ENCODE measurements around the gene ATOSB. TPM values are rescaled to one million over a fixed set of nuclear protein-coding genes. Genes with fewer than 3 reads are reported as not detected.
A peak's percentile ranks its signal among the peaks of the same experiment; 100 is the strongest.

ATOSB gene
- polyA plus RNA-seq, 2 donors = 19.6 to 20.9 TPM

GRCh38 chr9:35074141-35074540 is 41.5 kb downstream of the ATOSB start:
- peaks cover 4 to 12% of the 10 kb centered on the region in 2 donors for H3K4me1 ChIP-seq (ENCODE audit: control insufficient read depth in 2 of 2, insufficient read depth in 2 of 2, low read length in 1 of 2)
- WGBS, 2 donors = 97 to 99% methylated on average over 6 of the region's 6 CpGs
- H3K27me3 ChIP-seq (ENCODE audit: control insufficient read depth in 1 of 2, insufficient read depth in 2 of 2, low read length in 2 of 2) = no peaks in the 10 kb centered on the region
- H3K4me3 ChIP-seq (ENCODE audit: low read depth in 1 of 2, low read length in 2 of 2) = no peak overlapping the region
- H3K9me3 ChIP-seq (ENCODE audit: control insufficient read depth in 2 of 2, insufficient read depth in 1 of 2, low read depth in 1 of 2, low read length in 1 of 2) = no peaks in the 10 kb centered on the region
- peaks cover 0 to 9% of the 10 kb centered on the region in 2 donors for H3K36me3 ChIP-seq (ENCODE audit: control insufficient read depth in 2 of 2, insufficient read depth in 2 of 2, low read length in 1 of 2)
- no peak overlapping the region for H3K27ac ChIP-seq (ENCODE audit: low read depth in 2 of 2, low read length in 1 of 2)

GRCh38 chr9:35073279-35073612 is 42.4 kb downstream of the ATOSB start:
- H3K36me3 ChIP-seq (ENCODE audit: control insufficient read depth in 2 of 2, insufficient read depth in 2 of 2, low read length in 1 of 2) = peaks cover 0 to 9% of the 10 kb centered on the region in 2 donors
- WGBS, 2 donors = 73 to 90% methylated on average over 2 of the region's 2 CpGs
- H3K27me3 ChIP-seq (ENCODE audit: control insufficient read depth in 1 of 2, insufficient read depth in 2 of 2, low read length in 2 of 2) = no peaks in the 10 kb centered on the region
- no peaks in the 10 kb centered on the region for H3K9me3 ChIP-seq (ENCODE audit: control insufficient read depth in 2 of 2, insufficient read depth in 1 of 2, low read depth in 1 of 2, low read length in 1 of 2)
- peak overlapping the region; percentile 66 to 81 for H3K27ac ChIP-seq (ENCODE audit: low read depth in 2 of 2, low read length in 1 of 2)
- H3K4me3 ChIP-seq (ENCODE audit: low read depth in 1 of 2, low read length in 2 of 2) = peak overlapping the region in 1 of 2 donors; percentile 9
- peaks cover 2 to 10% of the 10 kb centered on the region in 2 donors for H3K4me1 ChIP-seq (ENCODE audit: control insufficient read depth in 2 of 2, insufficient read depth in 2 of 2, low read length in 1 of 2)

GRCh38 chr9:35072461-35073278 is 43.0 kb downstream of the ATOSB start, which contains the start of gene VCP:
Gene VCP, minus strand, starts transcription at chr9:35072625. Its CDS starts 272 bp downstream, at chr9:35072353.
- Histone ChIP-seq H3K9me3 (ENCODE audit: control insufficient read depth in 2 of 2, insufficient read depth in 1 of 2, low read depth in 1 of 2, low read length in 1 of 2) (no peaks in the 10 kb centered on the region), H3K27me3 (ENCODE audit: control insufficient read depth in 1 of 2, insufficient read depth in 2 of 2, low read length in 2 of 2) (no peaks in the 10 kb centered on the region), H3K27ac (ENCODE audit: low read depth in 2 of 2, low read length in 1 of 2) (peak within 1 kb of the TSS; percentile 99 to 100), H3K4me3 (ENCODE audit: low read depth in 1 of 2, low read length in 2 of 2) (peak within 1 kb of the TSS; percentile 71 to 79), H3K4me1 (ENCODE audit: control insufficient read depth in 2 of 2, insufficient read depth in 2 of 2, low read length in 1 of 2) (peaks cover 5 to 10% of the 10 kb centered on the region in 2 donors), H3K36me3 (ENCODE audit: control insufficient read depth in 2 of 2, insufficient read depth in 2 of 2, low read length in 1 of 2) (peaks cover 0 to 12% of the 10 kb centered on the region in 2 donors)
- 4 to 5% methylated on average over 44 to 54 of the region's 54 CpGs for WGBS, 2 donors

GRCh38 chr9:35071814-35072460 is 43.7 kb downstream of the ATOSB start:
- Histone ChIP-seq H3K27ac (ENCODE audit: low read depth in 2 of 2, low read length in 1 of 2) (peak overlapping the region; percentile 99 to 100), H3K4me1 (ENCODE audit: control insufficient read depth in 2 of 2, insufficient read depth in 2 of 2, low read length in 1 of 2) (peaks cover 6 to 10% of the 10 kb centered on the region in 2 donors), H3K36me3 (ENCODE audit: control insufficient read depth in 2 of 2, insufficient read depth in 2 of 2, low read length in 1 of 2) (peaks cover 0 to 18% of the 10 kb centered on the region in 2 donors), H3K27me3 (ENCODE audit: control insufficient read depth in 1 of 2, insufficient read depth in 2 of 2, low read length in 2 of 2) (no peaks in the 10 kb centered on the region), H3K4me3 (ENCODE audit: low read depth in 1 of 2, low read length in 2 of 2) (peak overlapping the region; percentile 71 to 79), H3K9me3 (ENCODE audit: control insufficient read depth in 2 of 2, insufficient read depth in 1 of 2, low read depth in 1 of 2, low read length in 1 of 2) (no peaks in the 10 kb centered on the region)
- WGBS, 2 donors = 0% methylated on average over 49 to 79 of the region's 79 CpGs

GRCh38 chr9:35070823-35071813 is 44.5 kb downstream of the ATOSB start:
- Histone ChIP-seq H3K4me1 (ENCODE audit: control insufficient read depth in 2 of 2, insufficient read depth in 2 of 2, low read length in 1 of 2) (peaks cover 6 to 10% of the 10 kb centered on the region in 2 donors), H3K36me3 (ENCODE audit: control insufficient read depth in 2 of 2, insufficient read depth in 2 of 2, low read length in 1 of 2) (peaks cover 3 to 24% of the 10 kb centered on the region in 2 donors), H3K4me3 (ENCODE audit: low read depth in 1 of 2, low read length in 2 of 2) (peak overlapping the region; percentile 71 to 79), H3K9me3 (ENCODE audit: control insufficient read depth in 2 of 2, insufficient read depth in 1 of 2, low read depth in 1 of 2, low read length in 1 of 2) (no peaks in the 10 kb centered on the region), H3K27me3 (ENCODE audit: control insufficient read depth in 1 of 2, insufficient read depth in 2 of 2, low read length in 2 of 2) (no peaks in the 10 kb centered on the region), H3K27ac (ENCODE audit: low read depth in 2 of 2, low read length in 1 of 2) (peak overlapping the region; percentile 99 to 100)
- WGBS, 2 donors = 1% methylated on average over 20 of the region's 20 CpGs

- peaks cover 16 to 31% of the 10 kb centered on the region in 2 donors for H3K36me3 ChIP-seq (ENCODE audit: control insufficient read depth in 2 of 2, insufficient read depth in 2 of 2, low read length in 1 of 2)
- 62 to 73% methylated on average over 4 of the region's 4 CpGs for WGBS, 2 donors
- no peak overlapping the region for H3K4me3 ChIP-seq (ENCODE audit: low read depth in 1 of 2, low read length in 2 of 2)
Observed at GRCh38 chr9:35069020-35069419, 46.6 kb downstream of the ATOSB start.

GRCh38 chr9:35067056-35067455 is 48.6 kb downstream of the ATOSB start:
- Histone ChIP-seq H3K4me3 (ENCODE audit: low read depth in 1 of 2, low read length in 2 of 2) (no peak overlapping the region), H3K27me3 (ENCODE audit: control insufficient read depth in 1 of 2, insufficient read depth in 2 of 2, low read length in 2 of 2) (no peaks in the 10 kb centered on the region), H3K9me3 (ENCODE audit: control insufficient read depth in 2 of 2, insufficient read depth in 1 of 2, low read depth in 1 of 2, low read length in 1 of 2) (no peaks in the 10 kb centered on the region), H3K36me3 (ENCODE audit: control insufficient read depth in 2 of 2, insufficient read depth in 2 of 2, low read length in 1 of 2) (peaks cover 34 to 47% of the 10 kb centered on the region in 2 donors), H3K27ac (ENCODE audit: low read depth in 2 of 2, low read length in 1 of 2) (no peak overlapping the region), H3K4me1 (ENCODE audit: control insufficient read depth in 2 of 2, insufficient read depth in 2 of 2, low read length in 1 of 2) (peaks cover 6 to 10% of the 10 kb centered on the region in 2 donors)
- WGBS, 2 donors = 89 to 91% methylated on average over 1 of the region's 1 CpG

More at GRCh38 chr9:35069020-35069419, 46.6 kb downstream of the ATOSB start:
- Histone ChIP-seq H3K9me3 (ENCODE audit: control insufficient read depth in 2 of 2, insufficient read depth in 1 of 2, low read depth in 1 of 2, low read length in 1 of 2) (no peaks in the 10 kb centered on the region), H3K27ac (ENCODE audit: low read depth in 2 of 2, low read length in 1 of 2) (no peak overlapping the region), H3K4me1 (ENCODE audit: control insufficient read depth in 2 of 2, insufficient read depth in 2 of 2, low read length in 1 of 2) (peaks cover 6 to 10% of the 10 kb centered on the region in 2 donors), H3K27me3 (ENCODE audit: control insufficient read depth in 1 of 2, insufficient read depth in 2 of 2, low read length in 2 of 2) (no peaks in the 10 kb centered on the region)

GRCh38 chr9:35060548-35061207 is 55.0 kb downstream of the ATOSB start:
- H3K9me3 ChIP-seq (ENCODE audit: control insufficient read depth in 2 of 2, insufficient read depth in 1 of 2, low read depth in 1 of 2, low read length in 1 of 2) = no peaks in the 10 kb centered on the region
- peaks cover 61 to 70% of the 10 kb centered on the region in 2 donors for H3K36me3 ChIP-seq (ENCODE audit: control insufficient read depth in 2 of 2, insufficient read depth in 2 of 2, low read length in 1 of 2)
- no peak overlapping the region for H3K4me3 ChIP-seq (ENCODE audit: low read depth in 1 of 2, low read length in 2 of 2)
- no peaks in the 10 kb centered on the region for H3K4me1 ChIP-seq (ENCODE audit: control insufficient read depth in 2 of 2, insufficient read depth in 2 of 2, low read length in 1 of 2)
- no peak overlapping the region for H3K27ac ChIP-seq (ENCODE audit: low read depth in 2 of 2, low read length in 1 of 2)
- 85 to 86% methylated on average over 11 of the region's 11 CpGs for WGBS, 2 donors
- H3K27me3 ChIP-seq (ENCODE audit: control insufficient read depth in 1 of 2, insufficient read depth in 2 of 2, low read length in 2 of 2) = no peaks in the 10 kb centered on the region

Measured in esophagus (tissue), 2 donors.